SK-N-MC (cell line): ENCODE results near the gene GMPPA.

Experiments
- FOXP2 ChIP-seq: optimal IDR thresholded peaks from 2 replicates; pipeline ENCODE3; 2011; ENCODE audit warnings: mild to moderate bottlenecking, moderate library complexity; ENCODE audit not compliant: insufficient read depth; ENCODE audit errors: extremely low read length, control extremely low read depth
- POLR2AphosphoS5 ChIP-seq: IDR thresholded peaks from 2 replicates; pipeline ENCODE4 v1.6.1; 2012; ENCODE audit warnings: mild to moderate bottlenecking, low read depth, low read length, borderline replicate concordance

- TF ChIP-seq FOXP2 (no peak), POLR2AphosphoS5 (no peak)
Observed at GRCh38 chr2:219553168-219553417, 54.4 kb downstream of the GMPPA start.
